GM18868 (cell line): ENCODE data around the gene KLF11.
A peak's percentile ranks its signal among the peaks of the same experiment; 100 is the strongest.

Experiments
- ATAC-seq: cut with Tn5 transposase; IDR thresholded peaks from one replicate; pipeline ENCODE4 v1.9.1; 2021; ENCODE audit warnings: mild to moderate bottlenecking, moderate library complexity; ENCODE audit not compliant: unreplicated experiment

KLF11 gene

GRCh38 chr2:10043256-10043905 is at the start of gene KLF11:
Gene KLF11 (plus strand): TSS chr2:10043550. CDS start chr2:10043717, 167 bp downstream.
- ATAC-seq: peak; percentile 71

- no peak for ATAC-seq
Observed at GRCh38 chr2:9994462-9994861, 48.9 kb upstream of the KLF11 start.

DNA sequence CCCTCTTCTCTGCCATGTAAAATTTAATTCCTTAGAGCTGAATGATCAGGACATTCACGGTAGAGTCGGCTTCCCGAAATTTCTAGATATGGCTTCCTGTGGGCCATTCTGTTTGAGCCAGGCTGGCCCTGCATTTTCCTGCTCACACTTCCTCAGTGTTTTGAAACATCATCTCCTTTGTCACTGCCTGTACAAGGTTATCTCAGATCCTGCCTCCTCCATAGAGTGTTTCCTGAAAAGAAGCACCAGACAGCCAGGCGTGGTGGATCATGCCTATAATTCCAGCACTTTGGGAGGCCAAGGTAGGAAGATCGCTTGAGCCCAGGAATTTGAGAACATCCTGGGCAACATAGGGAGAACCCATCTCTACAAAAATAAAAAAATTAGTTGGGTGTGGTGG is 48.3 kb upstream of the KLF11 start:
- no peak for ATAC-seq

GRCh38 chr2:9996321-9996720 is 47.0 kb upstream of the KLF11 start:
- ATAC-seq: no peak

DNA sequence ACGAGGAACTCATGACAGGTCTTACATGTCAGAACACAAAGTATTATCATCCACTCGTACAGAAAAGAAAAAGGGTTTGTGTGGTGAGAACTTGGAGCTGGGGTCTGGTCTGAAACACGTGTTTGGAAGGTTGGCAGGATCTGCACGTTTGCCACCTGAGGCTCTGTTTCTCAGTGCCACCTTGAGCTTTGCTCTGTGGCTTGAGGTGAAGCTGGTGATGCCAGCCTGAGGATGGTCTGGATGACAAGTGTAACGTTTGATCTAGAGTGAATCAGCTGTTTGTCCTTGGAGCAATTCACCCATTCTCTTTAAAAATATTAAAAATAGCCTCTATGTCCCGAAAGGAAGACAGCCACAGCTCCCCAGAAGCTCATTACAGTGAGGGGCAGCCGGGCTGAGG is 45.4 kb upstream of the KLF11 start:
- no peak for ATAC-seq

DNA sequence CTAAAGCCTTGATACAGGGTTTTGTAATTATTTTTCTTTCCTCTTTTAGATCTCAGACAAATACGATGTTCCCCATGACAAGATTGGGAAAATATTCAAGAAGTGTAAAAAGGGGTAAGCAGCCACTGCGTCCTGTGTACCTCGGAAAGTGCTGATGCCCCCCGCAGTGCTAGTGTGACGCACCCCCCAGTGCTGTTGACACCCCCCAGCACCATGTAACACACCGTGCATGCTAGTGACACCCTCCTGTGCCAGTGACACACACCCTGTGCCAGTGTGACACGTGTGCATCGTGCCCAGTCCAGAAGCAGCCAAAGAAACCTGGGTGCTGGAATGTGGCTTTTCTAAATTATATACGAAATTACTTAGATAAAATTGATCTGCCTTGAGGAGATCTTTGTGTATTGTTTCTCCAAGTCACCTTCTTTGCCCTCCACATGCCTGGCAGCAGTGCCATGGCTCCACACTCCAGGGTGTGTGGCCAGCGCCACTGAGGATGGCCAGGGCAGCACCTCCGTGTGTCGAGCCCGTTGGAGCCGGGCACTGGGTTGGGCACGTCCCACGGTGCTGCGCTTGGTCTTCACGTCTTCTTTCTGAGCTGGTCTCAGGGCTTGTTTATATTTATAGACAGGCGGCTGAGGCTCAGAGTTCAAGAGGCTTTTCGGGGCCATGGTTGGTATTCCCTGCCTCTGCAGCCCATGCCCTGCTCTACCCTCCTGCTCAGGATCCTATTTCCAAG is 44.3 kb upstream of the KLF11 start:
- ATAC-seq: no peak

GRCh38 chr2:9999693-10000092 is 43.7 kb upstream of the KLF11 start:
- no peak for ATAC-seq

DNA sequence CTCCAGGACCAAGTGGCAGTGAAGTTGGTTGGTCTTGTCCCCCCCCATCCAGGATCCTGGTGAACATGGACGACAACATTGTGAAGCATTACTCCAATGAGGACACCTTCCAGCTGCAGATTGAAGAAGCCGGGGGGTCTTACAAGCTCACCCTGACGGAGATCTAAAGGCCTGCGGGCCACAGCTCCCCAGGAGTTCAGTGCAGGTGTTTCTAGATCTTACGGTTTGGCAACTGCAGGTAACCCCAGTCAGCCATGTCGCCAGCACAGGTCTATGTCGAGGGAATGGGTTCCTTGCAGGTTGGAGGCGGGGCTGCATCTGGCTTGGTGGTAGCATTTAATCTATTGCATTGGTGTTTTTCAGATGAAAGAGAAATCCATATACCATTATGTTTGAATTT is 42.8 kb upstream of the KLF11 start:
- no peak for ATAC-seq

DNA sequence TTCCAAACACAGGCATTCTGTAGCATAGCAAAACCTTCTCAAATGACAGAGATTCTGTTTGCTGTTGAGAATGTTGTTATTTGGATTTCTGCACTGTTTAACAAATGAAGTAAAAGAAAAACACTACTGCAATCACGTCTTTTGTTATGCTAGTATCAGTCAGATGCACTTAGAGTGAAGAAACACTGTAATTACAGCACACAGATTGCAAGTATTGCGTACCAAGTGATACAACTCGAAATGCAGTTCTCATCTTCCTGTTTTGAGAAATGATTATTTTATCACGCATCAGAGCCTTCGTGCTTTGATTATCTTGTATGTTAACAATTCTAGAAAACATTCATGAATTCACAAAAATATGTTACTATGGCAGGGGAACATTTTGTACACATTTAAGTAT is 41.8 kb upstream of the KLF11 start:
- ATAC-seq: no peak

DNA sequence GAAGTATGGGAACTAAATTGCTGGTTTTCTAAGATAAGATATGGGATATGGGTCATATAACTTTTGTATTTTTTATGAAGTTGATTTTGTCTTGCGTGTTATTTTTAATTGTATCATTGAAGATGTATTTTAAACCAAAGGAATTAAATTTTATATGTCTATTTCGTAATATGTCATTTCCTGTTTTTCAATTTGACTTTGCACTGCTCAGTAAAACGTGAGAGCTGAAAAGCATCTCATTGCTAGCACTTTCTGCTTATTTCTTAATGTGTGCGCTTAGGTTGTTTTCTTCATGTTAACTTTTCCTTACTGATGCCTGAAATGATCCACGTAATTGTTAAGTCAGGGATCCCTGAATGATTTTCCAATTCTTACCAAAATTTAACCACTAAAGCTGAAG is 41.2 kb upstream of the KLF11 start:
- no peak for ATAC-seq

DNA sequence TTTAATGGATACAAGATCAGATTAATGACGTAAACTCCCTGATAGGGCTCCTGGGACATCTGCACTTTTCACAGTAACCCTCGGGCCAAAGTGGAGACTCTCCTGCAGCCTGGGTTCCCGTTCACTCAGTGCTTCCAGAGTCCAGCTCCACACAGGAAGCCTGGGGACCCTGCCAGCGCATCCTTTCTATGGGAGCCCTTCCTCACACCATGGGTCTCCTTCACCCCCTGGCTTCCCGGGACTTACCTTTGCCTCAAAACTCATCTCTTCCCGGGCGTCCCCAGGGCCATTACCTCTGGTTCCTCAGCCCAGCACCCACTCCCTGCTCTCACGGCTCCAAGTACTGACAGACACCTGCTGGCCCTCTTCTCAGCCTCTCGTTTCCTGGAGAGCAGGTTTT is 40.7 kb upstream of the KLF11 start:
- ATAC-seq: no peak

DNA sequence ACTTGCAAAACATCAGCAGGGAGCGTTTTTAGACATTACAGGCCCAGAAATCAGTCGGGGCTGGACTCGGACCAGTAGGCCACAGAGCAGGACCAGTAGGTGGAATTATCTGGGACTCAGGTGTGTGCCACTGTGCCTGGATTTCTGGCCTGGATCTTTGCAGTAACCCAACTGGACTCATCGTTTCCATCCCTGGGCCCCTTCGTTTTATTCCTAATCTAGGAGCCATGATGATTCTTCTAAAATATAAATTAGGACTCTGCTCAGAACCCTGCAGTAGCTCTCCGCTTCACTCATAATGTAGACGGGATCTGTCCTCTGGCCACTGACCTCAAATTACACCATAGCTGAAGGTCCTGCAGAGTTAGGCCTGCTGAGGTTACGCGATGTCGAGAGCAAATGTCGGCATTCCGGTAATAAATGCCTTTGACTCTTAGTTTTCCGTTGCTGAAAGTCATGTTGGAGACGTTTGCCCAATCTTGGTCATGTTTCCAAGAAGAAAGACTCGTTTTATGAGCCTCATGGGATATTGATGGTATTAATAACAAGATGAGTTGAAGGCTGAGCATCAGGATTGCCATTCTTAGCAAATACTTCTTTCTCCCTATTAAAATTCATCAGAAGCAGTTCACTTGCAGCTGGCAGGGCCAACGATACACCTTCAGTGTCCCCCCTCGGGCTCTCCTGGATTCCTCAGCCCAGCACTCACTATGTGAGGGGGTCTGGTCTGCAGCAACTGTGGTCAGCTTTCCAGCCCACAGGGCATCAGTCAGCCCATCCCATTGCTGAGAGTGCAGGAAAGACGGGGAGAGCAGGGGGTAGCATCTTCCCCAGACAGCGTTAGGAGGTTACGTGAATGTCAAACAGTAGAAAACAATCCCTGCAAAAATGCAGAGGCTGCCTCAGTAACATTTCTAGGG is 39.9 kb upstream of the KLF11 start:
- ATAC-seq: no peak

DNA sequence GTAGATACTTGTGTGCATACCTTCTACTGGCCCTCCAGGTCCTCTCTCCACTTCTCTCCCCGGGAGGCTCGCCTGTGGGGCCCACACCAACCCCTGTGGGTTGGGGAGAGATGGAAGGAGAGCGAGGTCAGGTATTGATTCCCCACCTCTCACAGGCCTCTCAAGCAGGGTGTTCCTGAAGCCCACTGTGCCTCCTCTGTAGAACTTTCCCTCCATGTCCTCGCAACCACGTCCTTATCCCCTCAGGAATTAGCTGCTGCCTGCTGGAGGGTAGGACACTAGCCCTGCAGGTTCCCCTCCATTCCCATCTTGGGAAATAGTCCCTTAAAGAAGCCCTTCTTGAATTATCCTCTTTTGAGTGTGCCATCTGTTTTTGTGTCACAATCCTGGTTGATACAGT is 38.9 kb upstream of the KLF11 start:
- no peak for ATAC-seq

DNA sequence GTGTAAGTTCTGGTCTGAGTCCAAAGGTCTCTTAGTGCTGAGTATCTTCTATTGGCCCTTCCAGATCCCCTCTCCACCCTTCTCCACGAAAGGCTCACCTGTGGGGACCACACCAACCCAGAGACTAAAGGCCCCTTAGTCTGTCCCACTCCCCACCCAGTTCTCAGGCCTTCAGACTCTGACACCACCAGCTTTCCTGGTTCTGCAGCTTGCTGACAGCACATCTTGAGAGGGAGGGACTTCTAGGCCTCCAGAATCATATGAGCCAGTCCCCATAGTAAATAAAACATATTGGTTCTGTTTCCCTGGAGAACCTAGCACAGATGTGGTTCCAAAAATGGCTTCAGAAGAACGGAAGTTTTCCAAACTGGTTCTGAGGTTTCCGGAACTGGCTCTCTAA is 38.5 kb upstream of the KLF11 start:
- ATAC-seq: no peak

GRCh38 chr2:10005461-10006235 is 37.7 kb upstream of the KLF11 start:
- no peak for ATAC-seq

- ATAC-seq: no peak
Observed at GRCh38 chr2:10006236-10007161, 36.9 kb upstream of the KLF11 start.

GRCh38 chr2:10007435-10007834 is 35.9 kb upstream of the KLF11 start:
- ATAC-seq: no peak

GRCh38 chr2:10007921-10008808 is 35.2 kb upstream of the KLF11 start:
- ATAC-seq: no peak

GRCh38 chr2:10008809-10009176 is 34.6 kb upstream of the KLF11 start:
- ATAC-seq: no peak
